ENCODE measurements around the gene PDE1C. TPM values are rescaled to one million over a fixed set of nuclear protein-coding genes. Genes with fewer than 3 reads are reported as not detected.

The PDE1C gene
- total RNA-seq, 5 donors from 2014 or later (not counting 1 experiment from before 2014, with no cell fraction given): not detected

DNA sequence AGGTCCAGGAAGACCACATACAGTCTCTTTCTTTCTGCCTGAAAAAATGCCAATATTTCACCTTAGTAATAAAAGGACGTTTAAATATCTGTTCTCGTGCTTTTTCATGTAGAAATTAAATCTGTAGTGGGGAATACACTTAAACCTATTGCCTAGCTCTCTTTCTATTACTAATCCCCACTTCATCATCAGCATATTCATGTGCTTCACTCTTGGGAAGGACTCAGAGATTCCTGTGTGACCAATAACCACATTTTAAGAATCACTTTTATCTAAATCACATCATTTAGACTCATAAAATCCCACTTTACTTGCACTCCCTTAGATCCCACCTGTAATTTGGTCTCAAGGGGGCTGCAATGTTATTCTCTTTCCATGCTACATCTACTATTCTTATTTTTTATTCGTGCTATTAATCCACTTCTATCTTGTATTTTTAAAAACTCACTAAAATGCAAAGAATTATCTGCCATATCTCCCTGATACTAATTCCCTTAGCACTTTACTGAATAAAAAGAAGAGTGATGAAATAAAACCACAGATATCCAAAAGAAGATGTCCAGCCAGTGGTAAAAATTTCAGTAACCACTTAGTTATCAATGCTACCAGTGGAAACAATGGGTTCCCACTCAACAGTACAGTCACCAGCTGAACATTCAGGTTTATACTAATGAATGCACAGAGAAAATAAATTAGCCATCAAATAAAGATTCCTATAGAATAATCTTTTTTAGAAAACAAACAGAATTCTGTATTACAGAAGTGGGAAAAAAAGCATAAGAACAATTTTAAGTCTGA, 281.1 kb downstream of the PDE1C start:
- Mint-ChIP-seq H3K9me3 (peaks cover 0 to 6% (median 0%) of the 10 kb centered on the region in 3 donors), H3K27ac (no peak overlapping the region), H3K4me1 (no peaks in the 10 kb centered on the region), H3K4me3 (no peak overlapping the region), H3K36me3 (no peaks in the 10 kb centered on the region), H3K27me3 (no peaks in the 10 kb centered on the region)
- no CpG with 5 or more reads among the region's 3 CpGs for WGBS (ENCODE audit: insufficient coverage)
- Histone ChIP-seq H3K4me1 (ENCODE audit: control insufficient read depth in 1 of 2, extremely low read depth in 1 of 2, insufficient read depth in 2 of 2, low read length in 2 of 2) (no peaks in the 10 kb centered on the region), H3K9me3 (no peaks in the 10 kb centered on the region), H3K27ac (ENCODE audit: low read length) (no peak overlapping the region), H3K4me3 (ENCODE audit: control insufficient read depth in 1 of 2, extremely low read depth in 1 of 2, low read length in 1 of 2) (no peak overlapping the region), H3K27me3 (replicated peaks in 1 of 2; ENCODE audit: control insufficient read depth in 2 of 2, extremely low read depth in 1 of 2, insufficient read depth in 2 of 2, low read length in 1 of 2) (no peaks in the 10 kb centered on the region), H3K36me3 (ENCODE audit: control insufficient read depth in 2 of 2, extremely low read depth in 1 of 2, insufficient read depth in 1 of 2, low read length in 1 of 2) (no peaks in the 10 kb centered on the region)
- ChIA-PET POLR2A (interaction anchor here in 1 of 2 donors (0.7 kb wide), 1 partner anchor 20 kb away, joined by 3 read pairs; no protein-coding TSS in a partner anchor), CTCF (no interaction called here)
- DNase-seq: no peak
- no peak for ATAC-seq (replicated peaks in 1 of 4)

DNA sequence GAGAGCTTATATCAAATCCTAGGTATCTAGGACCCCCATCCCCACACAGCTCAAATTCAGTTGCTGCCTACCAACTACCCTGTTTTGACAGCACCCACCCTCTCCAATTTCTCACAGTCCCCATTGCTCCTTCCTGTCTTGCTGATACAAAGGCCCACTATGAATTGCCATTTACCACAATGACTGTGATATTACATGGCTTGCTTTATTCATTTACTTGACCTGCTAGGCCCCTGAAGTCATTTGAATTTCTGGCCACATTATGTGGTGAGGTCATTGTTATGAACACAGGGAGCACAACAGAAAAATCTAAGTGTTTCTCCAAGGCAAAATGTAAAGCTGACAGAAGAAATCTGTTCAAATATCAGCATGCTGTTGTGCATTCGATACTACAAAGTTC, 281.8 kb downstream of the PDE1C start:
- no peaks in the 10 kb centered on the region for H3K36me3 ChIP-seq (ENCODE audit: control insufficient read depth in 2 of 2, extremely low read depth in 1 of 2, insufficient read depth in 1 of 2, low read length in 1 of 2)
- Mint-ChIP-seq H3K27ac (no peak overlapping the region), H3K9me3 (peaks cover 0 to 6% (median 0%) of the 10 kb centered on the region in 3 donors), H3K27me3 (no peaks in the 10 kb centered on the region), H3K4me3 (no peak overlapping the region), H3K4me1 (no peaks in the 10 kb centered on the region), H3K36me3 (no peaks in the 10 kb centered on the region)
- ChIA-PET POLR2A (interaction anchor here in 1 of 2 donors (1.0 kb wide), 1 partner anchor 16 kb away, joined by 3 read pairs; no protein-coding TSS in a partner anchor), CTCF (no interaction called here)
- 50% methylated on average over 1 of the region's 1 CpG for WGBS (ENCODE audit: insufficient coverage)
- DNase-seq (no peak), ATAC-seq (replicated peaks in 1 of 4) (no peak)
- H3K27ac ChIP-seq (ENCODE audit: low read length): no peak overlapping the region
- H3K9me3 ChIP-seq: no peaks in the 10 kb centered on the region
- H3K4me1 ChIP-seq (ENCODE audit: control insufficient read depth in 1 of 2, extremely low read depth in 1 of 2, insufficient read depth in 2 of 2, low read length in 2 of 2): no peaks in the 10 kb centered on the region
- H3K27me3 ChIP-seq (replicated peaks in 1 of 2; ENCODE audit: control insufficient read depth in 2 of 2, extremely low read depth in 1 of 2, insufficient read depth in 2 of 2, low read length in 1 of 2): no peaks in the 10 kb centered on the region
- no peak overlapping the region for H3K4me3 ChIP-seq (ENCODE audit: control insufficient read depth in 1 of 2, extremely low read depth in 1 of 2, low read length in 1 of 2)

DNA sequence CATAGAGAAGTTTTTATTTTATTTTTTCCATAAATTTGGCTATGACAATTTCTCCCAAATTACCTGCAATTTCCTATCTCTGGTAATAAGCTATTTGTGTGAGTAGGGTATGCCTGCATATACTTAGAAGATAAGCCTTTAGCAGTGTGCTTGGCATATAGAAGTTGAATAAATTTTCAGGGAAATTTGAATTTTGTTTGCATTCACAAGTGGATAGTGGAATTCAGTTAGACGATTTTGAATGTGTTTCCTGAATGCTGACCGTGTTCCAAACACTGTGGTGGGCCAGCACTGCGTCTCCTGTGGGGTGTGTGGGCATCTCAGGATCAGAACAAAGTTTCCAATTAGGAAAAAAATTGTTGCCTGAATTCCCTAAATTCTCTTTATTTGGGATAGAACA, 283.9 kb downstream of the PDE1C start:
- Histone ChIP-seq H3K4me3 (ENCODE audit: control insufficient read depth in 1 of 2, extremely low read depth in 1 of 2, low read length in 1 of 2) (no peak overlapping the region), H3K27me3 (replicated peaks in 1 of 2; ENCODE audit: control insufficient read depth in 2 of 2, extremely low read depth in 1 of 2, insufficient read depth in 2 of 2, low read length in 1 of 2) (no peaks in the 10 kb centered on the region), H3K9me3 (no peaks in the 10 kb centered on the region), H3K27ac (ENCODE audit: low read length) (no peak overlapping the region), H3K4me1 (ENCODE audit: control insufficient read depth in 1 of 2, extremely low read depth in 1 of 2, insufficient read depth in 2 of 2, low read length in 2 of 2) (no peaks in the 10 kb centered on the region), H3K36me3 (ENCODE audit: control insufficient read depth in 2 of 2, extremely low read depth in 1 of 2, insufficient read depth in 1 of 2, low read length in 1 of 2) (no peaks in the 10 kb centered on the region)
- CTCF ChIA-PET: no interaction called here
- Mint-ChIP-seq H3K4me1 (no peaks in the 10 kb centered on the region), H3K27me3 (no peaks in the 10 kb centered on the region), H3K4me3 (no peak overlapping the region), H3K27ac (no peak overlapping the region), H3K9me3 (peaks cover 0 to 6% (median 0%) of the 10 kb centered on the region in 3 donors), H3K36me3 (no peaks in the 10 kb centered on the region)
- ATAC-seq (replicated peaks in 1 of 4) (no peak), DNase-seq (no peak)
- POLR2A ChIA-PET: no interaction called here
- WGBS (ENCODE audit: insufficient coverage): 100% methylated on average over 1 of the region's 3 CpGs

DNA sequence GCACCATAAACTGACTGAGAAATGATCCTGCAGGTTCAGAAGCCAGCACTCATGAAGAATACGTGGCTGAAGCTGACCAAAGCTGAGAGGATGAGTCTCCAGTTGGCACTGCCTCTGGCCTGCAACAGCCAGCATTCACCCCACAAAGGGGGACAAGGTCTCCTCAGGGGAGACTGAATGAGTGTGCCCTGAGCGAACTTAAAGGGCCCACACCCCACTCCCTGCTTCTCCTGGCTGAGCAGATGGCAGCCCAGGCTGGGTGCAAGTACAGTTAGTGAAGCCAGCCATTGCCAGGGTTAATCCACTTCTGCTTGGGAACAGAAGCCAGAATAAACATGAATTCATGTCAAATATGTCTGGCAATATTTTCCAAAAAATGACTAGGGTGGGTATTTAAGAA, 285.1 kb downstream of the PDE1C start:
- Histone ChIP-seq H3K36me3 (ENCODE audit: control insufficient read depth in 2 of 2, extremely low read depth in 1 of 2, insufficient read depth in 1 of 2, low read length in 1 of 2) (no peaks in the 10 kb centered on the region), H3K4me1 (ENCODE audit: control insufficient read depth in 1 of 2, extremely low read depth in 1 of 2, insufficient read depth in 2 of 2, low read length in 2 of 2) (no peaks in the 10 kb centered on the region), H3K27ac (ENCODE audit: low read length) (no peak overlapping the region), H3K9me3 (no peaks in the 10 kb centered on the region), H3K4me3 (ENCODE audit: control insufficient read depth in 1 of 2, extremely low read depth in 1 of 2, low read length in 1 of 2) (no peak overlapping the region), H3K27me3 (replicated peaks in 1 of 2; ENCODE audit: control insufficient read depth in 2 of 2, extremely low read depth in 1 of 2, insufficient read depth in 2 of 2, low read length in 1 of 2) (no peaks in the 10 kb centered on the region)
- ChIA-PET CTCF (no interaction called here), POLR2A (no interaction called here)
- H3K36me3 Mint-ChIP-seq: no peaks in the 10 kb centered on the region
- no peak overlapping the region for H3K27ac Mint-ChIP-seq
- H3K27me3 Mint-ChIP-seq: no peaks in the 10 kb centered on the region
- no peak for ATAC-seq (replicated peaks in 1 of 4)
- H3K4me3 Mint-ChIP-seq: no peak overlapping the region
- DNase-seq: no peak
- peaks cover 0 to 6% (median 0%) of the 10 kb centered on the region in 3 donors for H3K9me3 Mint-ChIP-seq
- H3K4me1 Mint-ChIP-seq: no peaks in the 10 kb centered on the region
- 58% methylated on average over 2 of the region's 2 CpGs for WGBS (ENCODE audit: insufficient coverage)

DNA sequence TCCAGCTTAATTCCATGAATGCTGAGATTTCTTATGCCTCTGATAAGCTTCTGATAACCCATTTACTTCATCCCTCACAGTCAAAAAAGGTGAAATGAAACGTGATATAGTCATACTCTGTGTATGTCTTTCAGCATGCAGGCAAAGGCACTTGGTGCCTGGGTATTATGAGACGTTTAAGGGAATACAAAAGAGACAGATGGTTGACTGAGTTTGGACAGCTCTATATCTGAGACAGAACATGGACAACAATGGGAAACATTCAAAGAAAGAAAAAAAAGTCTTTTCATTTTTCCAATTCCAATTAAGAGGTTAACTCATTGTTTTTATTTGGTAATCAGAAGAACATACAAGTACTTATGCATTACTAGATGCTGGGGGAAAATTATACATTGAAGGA, 287.0 kb downstream of the PDE1C start:
- ChIA-PET CTCF (no interaction called here), POLR2A (no interaction called here)

DNA sequence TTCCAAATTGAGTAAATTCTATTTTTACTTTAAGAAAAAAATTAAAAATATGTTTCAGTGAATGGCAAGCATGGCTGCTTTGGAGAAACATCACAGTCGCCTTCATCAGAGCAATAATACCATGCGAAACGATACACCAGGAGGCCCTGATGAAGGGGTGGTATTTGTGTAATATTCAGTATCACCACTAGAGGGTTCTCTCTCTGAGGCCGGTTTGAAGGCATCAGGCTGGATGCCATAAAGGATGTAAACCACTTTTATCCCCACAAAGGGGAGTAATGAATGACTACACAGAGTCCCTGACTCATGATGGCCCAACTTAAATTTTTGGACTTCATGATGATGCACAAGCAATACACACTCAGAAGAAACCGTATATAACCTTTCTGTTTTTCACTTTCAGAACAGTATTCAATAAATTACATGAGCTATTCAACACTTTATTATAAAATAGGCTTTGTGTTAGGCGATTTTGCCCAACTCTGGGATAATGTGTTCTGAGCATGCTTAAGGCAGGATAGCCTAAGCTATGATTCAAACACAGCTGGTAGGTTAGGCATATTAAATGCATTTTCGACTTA, 287.7 kb downstream of the PDE1C start:
- 20% methylated on average over 1 of the region's 7 CpGs for WGBS (ENCODE audit: insufficient coverage)
- Histone ChIP-seq H3K36me3 (ENCODE audit: control insufficient read depth in 2 of 2, extremely low read depth in 1 of 2, insufficient read depth in 1 of 2, low read length in 1 of 2) (no peaks in the 10 kb centered on the region), H3K4me1 (ENCODE audit: control insufficient read depth in 1 of 2, extremely low read depth in 1 of 2, insufficient read depth in 2 of 2, low read length in 2 of 2) (no peaks in the 10 kb centered on the region), H3K27ac (ENCODE audit: low read length) (no peak overlapping the region), H3K27me3 (replicated peaks in 1 of 2; ENCODE audit: control insufficient read depth in 2 of 2, extremely low read depth in 1 of 2, insufficient read depth in 2 of 2, low read length in 1 of 2) (no peaks in the 10 kb centered on the region), H3K9me3 (no peaks in the 10 kb centered on the region), H3K4me3 (ENCODE audit: control insufficient read depth in 1 of 2, extremely low read depth in 1 of 2, low read length in 1 of 2) (no peak overlapping the region)
- Mint-ChIP-seq H3K36me3 (no peaks in the 10 kb centered on the region), H3K27me3 (no peaks in the 10 kb centered on the region), H3K4me3 (no peak overlapping the region), H3K9me3 (no peaks in the 10 kb centered on the region), H3K27ac (no peak overlapping the region), H3K4me1 (no peaks in the 10 kb centered on the region)
- ChIA-PET CTCF (no interaction called here), POLR2A (no interaction called here)
- ATAC-seq (replicated peaks in 1 of 4) (no peak), DNase-seq (peak in 1 of 35 experiments; percentile 1)

More for the DNA sequence above, 287.0 kb downstream of the PDE1C start:
- H3K4me1 Mint-ChIP-seq: no peaks in the 10 kb centered on the region
- WGBS (ENCODE audit: insufficient coverage): no CpG with 5 or more reads among the region's 2 CpGs
- no peaks in the 10 kb centered on the region for H3K27me3 Mint-ChIP-seq
- DNase-seq (no peak), ATAC-seq (replicated peaks in 1 of 4) (no peak)
- no peaks in the 10 kb centered on the region for H3K9me3 ChIP-seq
- no peak overlapping the region for H3K4me3 ChIP-seq (ENCODE audit: control insufficient read depth in 1 of 2, extremely low read depth in 1 of 2, low read length in 1 of 2)
- no peaks in the 10 kb centered on the region for H3K27me3 ChIP-seq (replicated peaks in 1 of 2; ENCODE audit: control insufficient read depth in 2 of 2, extremely low read depth in 1 of 2, insufficient read depth in 2 of 2, low read length in 1 of 2)
- no peak overlapping the region for H3K27ac Mint-ChIP-seq
- no peaks in the 10 kb centered on the region for H3K36me3 ChIP-seq (ENCODE audit: control insufficient read depth in 2 of 2, extremely low read depth in 1 of 2, insufficient read depth in 1 of 2, low read length in 1 of 2)
- no peak overlapping the region for H3K4me3 Mint-ChIP-seq
- no peak overlapping the region for H3K27ac ChIP-seq (ENCODE audit: low read length)
- H3K9me3 Mint-ChIP-seq: no peaks in the 10 kb centered on the region
- no peaks in the 10 kb centered on the region for H3K4me1 ChIP-seq (ENCODE audit: control insufficient read depth in 1 of 2, extremely low read depth in 1 of 2, insufficient read depth in 2 of 2, low read length in 2 of 2)
- H3K36me3 Mint-ChIP-seq: no peaks in the 10 kb centered on the region
